ENCODE results near the gene UNC5A.

The UNC5A gene

DNA sequence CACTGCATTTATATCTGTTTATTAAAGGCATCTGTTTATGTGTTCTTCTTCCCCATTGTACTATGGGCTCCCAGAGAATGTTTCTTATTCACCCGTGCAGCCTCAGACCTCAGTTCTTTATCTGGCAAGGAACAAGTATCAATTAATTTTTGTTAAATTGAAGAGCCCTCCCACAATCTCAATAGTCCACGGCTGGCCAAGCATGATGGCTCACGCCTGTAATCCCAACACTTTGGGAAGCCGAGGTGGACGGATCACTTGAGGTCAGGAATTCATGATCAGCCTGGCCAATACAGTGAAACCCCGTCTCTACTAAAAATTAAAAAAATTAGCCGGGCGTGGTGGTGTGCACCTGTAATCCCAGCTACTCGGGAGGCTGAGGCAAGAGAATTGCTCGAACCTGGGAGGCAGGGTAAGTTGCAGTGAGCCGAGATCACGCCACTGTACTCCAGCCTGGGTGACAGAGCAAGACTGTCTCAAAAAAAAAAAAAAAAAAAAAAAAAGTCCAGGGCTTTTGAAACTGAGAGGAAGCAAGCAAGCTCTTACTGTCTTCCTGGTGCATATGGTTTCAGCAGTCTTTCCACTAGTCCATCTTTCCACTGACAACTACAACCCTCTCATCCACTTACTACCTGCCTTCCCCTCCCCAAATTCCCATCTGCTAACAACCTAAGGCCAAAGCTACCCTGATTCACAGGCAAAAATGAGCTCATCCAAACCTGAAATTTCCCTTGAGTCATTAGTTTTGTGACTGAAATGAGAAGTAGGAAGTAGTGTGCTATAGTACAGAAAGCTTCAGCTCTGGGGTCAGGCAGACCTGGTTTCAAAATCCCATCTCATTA is 91.1 kb downstream of the UNC5A start:
- DNase-seq, result no peak

- no peak for DNase-seq
These were observed 91.9 kb downstream of the UNC5A start for GRCh38 chr5:176902102-176902814.

GRCh38 chr5:176902911-176903664 is 92.7 kb downstream of the UNC5A start:
- no peak for DNase-seq

DNA sequence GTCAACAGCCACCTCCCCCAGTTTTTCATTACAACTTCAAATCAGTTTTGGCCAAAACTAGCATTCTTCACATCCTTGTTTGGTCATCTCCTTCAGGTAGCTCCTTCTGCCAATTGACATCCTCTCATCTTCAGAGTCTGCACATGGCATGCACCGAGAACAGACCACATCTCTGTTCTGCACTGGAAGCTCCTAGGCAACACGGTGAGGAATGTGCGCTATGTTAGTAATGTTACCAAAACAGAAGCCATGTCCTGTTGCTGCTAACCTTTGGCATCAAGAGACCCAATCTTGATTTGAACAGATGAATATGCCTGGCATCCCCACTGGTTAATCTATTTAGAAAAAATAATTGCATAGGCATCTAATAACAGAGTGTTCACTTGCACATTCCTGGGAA is 93.9 kb downstream of the UNC5A start:
- no peak for DNase-seq

- no peak for DNase-seq
These were observed 95.8 kb downstream of the UNC5A start for GRCh38 chr5:176906126-176906525.

GRCh38 chr5:176906796-176907195 is 96.4 kb downstream of the UNC5A start:
- DNase-seq, result no peak

- no peak for DNase-seq
These were observed 98.5 kb downstream of the UNC5A start for GRCh38 chr5:176908675-176909368.

DNA sequence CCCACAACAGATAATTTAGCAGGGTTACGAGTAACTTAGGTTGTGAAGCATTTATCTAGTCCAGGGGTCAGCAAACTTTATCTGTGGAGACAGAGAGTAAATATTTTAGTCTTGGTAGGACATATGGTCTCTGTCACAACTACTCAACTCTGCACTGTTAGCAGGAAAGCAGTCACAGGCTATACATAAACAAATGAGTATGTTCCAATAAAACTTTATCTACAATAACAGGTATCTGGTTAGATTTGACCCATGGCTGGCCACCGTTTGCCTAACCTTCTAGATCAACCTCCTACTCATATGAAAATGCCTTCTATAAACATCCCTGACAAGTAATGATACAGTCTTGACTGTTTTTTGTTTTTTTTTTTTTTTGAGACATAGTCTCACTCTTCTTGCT is 101.8 kb downstream of the UNC5A start:
- DNase-seq, result no peak

- DNase-seq, result no peak
These were observed 105.5 kb downstream of the UNC5A start for GRCh38 chr5:176915906-176916305.

GRCh38 chr5:176916337-176916736 is 106.0 kb downstream of the UNC5A start:
- no peak for DNase-seq

DNA sequence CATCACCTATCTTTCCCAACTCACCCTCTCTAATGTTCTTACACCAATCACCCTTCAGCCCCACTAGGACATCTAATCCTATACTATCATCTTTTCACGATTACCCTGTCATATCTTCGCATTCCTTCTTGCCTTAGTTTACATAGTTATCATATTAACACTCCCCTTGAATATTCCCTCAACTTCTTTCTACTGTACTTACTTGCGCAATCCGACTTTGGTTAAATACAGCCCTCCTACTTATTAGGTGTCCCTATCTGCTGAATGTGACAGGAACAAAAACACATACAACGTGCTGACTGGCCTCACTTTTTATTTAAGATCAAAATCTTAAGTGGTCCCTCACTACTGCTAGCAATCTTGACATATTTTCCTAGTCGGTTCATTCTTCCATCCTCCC is 108.3 kb downstream of the UNC5A start:
- no peak for DNase-seq

- no peak for DNase-seq
These were observed 111.4 kb downstream of the UNC5A start for GRCh38 chr5:176921714-176922113.

DNA sequence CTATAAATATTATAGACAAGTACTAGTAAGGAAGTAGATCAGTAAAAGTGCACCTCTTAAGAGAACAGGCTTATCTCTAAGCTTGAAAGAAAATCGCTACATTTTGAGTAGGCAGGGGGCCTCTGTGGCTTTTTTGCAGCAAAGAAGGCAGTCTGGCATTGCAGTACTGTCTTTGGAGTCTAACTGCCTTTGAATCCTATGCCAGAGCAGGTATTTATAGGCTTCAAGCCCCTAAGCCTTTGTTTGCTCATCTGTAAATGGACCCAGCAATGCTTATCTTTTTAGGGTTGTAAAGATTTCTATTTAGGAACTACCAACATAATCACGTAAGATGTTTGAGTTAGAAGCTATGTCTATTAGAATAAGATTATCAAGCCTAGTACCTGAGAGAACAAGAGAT is 112.5 kb downstream of the UNC5A start:
- DNase-seq, result no peak

DNA sequence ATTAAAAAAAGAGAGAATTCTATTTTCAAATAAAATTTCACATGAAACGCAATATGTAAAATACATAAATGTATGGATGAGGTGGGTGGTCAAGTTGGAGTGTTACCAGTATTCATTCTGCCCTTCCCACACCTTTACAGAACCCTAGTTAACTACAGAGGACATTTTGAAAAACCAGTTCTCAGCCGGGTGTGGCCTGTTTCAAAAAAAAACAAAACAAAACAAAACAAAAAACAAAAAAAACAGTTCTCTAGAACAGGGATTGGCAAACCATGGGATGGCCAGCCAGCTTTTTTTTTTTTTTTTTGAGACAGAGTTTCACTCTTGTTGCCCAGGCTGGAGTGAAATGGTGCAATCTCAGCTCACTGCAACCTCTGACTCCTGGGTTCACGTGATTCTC is 117.2 kb downstream of the UNC5A start:
- no peak for DNase-seq

- no peak for DNase-seq
These were observed 119.3 kb downstream of the UNC5A start for GRCh38 chr5:176929654-176930053.

All from activated CD8-positive, alpha-beta memory T cell treated with anti-CD3 and anti-CD28 coated beads, Interleukin-2, amount 50 U/mL, for 4 hours (primary cell).